Measurements from ENCODE around the gene ZIM2.

ZIM2 gene

DNA sequence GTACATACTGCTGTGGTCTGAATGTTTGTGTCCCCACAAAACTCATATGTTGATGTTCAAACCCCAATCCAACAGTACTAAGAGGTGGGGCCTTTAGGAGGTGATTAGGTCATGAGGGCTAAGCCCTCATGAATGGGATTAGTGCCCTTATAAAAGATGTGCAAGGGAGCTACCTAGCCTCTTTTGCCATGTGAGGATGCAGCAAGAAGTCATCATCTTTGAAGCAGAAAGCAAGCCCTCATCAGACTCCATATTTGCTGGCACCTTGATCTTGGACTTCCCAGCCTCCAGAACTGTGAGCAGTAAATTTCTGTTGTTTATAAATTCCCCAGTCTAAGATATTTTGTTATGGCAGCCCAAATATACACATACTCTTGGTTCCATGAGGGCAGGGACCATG is 33.9 kb downstream of the ZIM2 start:
- no peak for DNase-seq

GRCh38 chr19:56778351-56778750 is 62.2 kb downstream of the ZIM2 start:
- DNase-seq, result no peak

GRCh38 chr19:56769650-56770049 is 70.9 kb downstream of the ZIM2 start:
- no peak for DNase-seq

- peak; percentile 2 for DNase-seq
These were observed 75.4 kb downstream of the ZIM2 start for GRCh38 chr19:56765137-56765536.

DNA sequence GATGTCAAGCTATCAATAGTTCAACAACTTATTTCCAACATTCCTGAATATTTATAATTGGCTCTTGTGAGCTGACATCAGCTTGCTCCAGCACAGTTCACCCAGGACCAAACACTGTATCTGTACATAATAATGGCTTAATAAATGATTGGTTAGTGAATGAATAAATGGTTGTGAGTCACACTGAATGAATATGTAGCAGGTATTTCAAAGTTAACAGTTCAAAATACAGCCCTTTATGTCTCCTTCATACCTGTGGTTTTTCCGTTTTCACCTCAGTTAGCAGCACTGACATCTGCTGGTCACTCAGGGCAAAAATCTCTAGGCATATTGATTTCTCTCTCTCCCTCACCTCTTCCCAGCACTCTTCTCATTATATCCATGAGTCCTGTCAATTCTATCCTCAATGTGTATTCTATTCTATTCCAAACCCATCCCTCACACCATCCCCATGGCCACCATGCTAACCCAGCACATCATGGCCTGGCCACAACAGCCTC is 76.3 kb downstream of the ZIM2 start:
- no peak for DNase-seq

DNA sequence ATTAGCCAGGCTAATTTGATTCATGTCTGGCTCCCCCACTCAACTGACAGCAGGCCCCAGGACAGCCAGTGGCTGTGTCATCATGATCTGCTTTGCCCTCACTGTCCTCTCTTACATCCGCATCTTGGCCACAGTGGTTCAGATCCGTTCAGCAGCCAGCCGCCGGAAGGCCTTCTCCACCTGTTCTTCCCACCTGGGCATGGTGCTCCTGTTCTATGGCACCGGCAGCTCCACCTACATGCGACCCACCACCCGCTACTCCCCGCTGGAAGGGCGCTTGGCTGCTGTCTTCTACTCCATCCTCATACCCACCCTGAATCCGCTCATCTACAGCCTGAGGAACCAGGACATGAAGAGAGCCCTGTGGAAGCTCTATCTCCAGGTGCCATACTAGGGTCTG is 79.7 kb downstream of the ZIM2 start:
- no peak for DNase-seq

GRCh38 chr19:56759531-56759930 is 81.0 kb downstream of the ZIM2 start:
- DNase-seq, result no peak

DNA sequence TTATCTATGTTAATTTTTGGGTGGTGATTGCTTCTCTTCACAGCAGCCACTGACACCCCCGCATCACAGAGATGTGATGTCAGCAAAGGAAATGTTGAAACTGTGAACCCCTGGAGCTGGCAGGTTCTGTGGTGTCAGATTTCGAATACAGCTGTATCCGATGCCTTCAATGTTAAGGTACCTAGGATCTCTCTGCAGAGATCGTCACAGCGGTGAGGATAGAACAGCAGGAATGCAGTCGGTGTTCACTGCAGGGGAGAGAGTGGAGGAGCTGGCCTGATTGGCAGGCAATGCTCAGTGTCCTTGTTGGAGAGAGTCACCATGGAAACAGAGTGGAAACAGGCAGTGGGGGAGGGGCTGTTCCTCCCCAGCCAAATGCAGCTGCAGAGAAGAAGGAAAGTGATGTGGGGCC is 89.4 kb downstream of the ZIM2 start:
- no peak for DNase-seq

DNA sequence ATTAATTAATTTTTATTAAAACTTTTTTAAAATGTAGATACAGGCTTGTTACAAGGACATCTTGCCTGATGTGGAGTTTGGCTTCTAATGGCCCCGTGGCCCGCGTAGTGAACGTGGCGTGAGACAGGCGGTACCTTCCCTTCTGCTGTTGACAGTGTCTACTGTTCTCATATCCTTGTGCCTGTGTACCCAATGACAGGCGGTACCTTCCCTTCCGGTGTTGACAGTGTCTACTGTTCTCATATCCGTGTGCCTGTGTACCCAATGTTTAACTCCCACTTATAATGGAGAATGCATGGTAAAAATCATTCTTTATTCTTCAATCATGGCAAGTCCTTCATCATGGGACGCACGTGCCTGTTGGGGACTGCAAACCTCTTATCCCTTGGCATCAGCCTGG is 89.9 kb downstream of the ZIM2 start:
- DNase-seq, result no peak

- no peak for DNase-seq
These were observed 92.1 kb downstream of the ZIM2 start for GRCh38 chr19:56748378-56748777.

- DNase-seq, result no peak
These were observed 94.2 kb downstream of the ZIM2 start for GRCh38 chr19:56746367-56746766.

DNA sequence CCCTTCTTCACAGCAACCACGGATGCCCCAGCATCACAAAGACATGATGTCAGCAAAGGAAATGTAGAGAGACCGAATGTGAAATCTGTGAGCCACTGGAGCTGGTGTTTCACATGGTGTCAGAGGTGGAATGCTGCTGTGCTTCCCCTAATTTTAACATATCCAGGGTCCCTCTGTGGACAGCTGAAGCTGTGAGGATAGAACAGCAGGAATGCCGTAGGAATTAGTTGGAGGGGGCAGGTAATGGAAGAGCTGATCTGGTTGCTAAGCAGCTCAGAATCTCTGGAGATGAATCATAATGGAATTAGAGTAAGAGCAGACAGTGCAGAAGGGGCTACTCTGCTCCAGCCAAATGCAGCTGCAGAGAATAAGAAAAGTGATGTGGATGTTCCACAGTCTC is 100.0 kb downstream of the ZIM2 start:
- DNase-seq, result no peak

DNA sequence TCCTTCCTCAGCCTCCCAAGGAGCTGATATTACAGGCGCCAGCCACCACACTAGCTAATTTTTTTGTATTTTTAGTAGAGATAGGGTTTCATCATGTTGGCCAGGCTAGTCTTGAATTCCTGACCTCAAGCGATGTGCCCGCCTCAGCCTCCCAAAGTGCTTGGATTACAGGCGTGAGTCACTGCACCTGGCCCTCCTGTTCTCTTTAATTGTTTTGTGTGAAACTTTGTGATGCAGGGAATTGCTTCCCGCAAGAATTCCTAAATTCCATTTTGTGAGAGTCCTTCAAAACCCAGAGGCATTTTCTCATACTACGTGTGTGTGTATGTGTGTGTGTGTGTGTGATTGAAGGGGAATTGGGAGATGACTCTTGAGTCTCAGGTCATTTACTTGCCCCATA is 104.0 kb downstream of the ZIM2 start:
- DNase-seq, result no peak

DNA sequence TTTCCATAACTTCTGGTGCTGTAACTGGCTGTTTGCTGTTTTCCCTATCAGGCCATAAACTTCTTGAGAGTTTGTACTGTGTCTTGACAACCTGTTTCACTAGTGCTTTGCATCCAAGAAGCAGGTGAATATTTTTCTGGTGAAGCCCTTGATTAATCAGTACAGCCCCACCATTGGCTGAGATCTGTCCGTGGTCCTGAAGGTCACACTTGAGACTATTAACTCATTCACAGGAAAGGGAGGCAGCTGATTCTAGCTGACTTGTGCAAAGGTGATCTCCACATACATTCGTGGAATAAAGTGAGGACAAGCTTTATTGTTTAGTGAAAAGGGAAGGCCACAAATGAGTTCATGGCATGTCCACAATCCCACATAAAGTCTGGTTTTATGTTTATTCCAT is 107.5 kb downstream of the ZIM2 start:
- DNase-seq, result no peak

DNA sequence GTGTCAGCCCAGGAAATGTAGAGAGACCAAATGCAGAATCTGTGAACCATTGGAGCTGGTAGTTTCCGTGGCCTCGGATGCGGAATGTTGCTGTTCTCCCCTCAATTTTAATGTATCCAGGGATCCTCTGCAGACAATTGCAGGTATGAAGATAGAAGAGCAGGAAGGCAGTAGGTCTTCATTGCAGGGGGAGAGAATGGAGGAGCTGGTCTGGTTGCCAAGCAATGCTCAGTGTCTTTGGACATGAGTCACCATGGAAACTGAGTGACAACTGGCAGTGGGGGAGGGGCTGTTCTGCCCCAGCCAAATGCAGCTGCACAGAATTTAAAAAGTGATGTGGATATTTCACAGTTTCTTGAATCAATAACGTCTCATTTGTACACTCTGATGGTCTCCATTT is 112.8 kb downstream of the ZIM2 start:
- DNase-seq, result no peak

DNA sequence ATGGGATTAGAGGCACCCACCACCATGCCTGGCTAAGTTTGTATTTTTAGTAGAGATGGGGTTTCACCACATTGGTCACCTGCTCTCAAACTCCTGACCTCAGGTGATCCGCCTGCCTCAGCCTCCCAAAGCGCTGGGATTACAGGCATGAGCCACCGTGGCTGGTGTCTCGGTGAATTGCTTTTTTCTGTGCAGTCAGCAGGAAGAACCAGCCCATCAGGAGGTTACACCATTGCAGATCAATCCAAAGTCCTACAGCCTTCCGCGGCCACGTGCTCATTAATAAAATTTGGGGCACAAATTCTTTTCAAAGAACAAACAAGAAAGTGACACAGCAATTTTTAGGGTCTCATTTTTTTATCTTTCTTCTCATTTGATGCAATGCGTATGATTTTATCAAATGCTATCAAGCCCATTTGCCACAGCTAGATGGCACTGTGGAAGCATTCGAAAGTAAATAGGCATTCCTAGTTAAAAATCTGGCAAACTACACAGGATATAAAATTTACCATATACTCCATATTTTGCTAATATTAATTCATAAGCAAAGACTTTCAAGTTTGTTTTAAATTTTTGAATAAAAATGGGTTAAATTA is 114.6 kb downstream of the ZIM2 start:
- DNase-seq, result no peak

All from activated naive CD4-positive, alpha-beta T cell treated with Interleukin-2 at 50 U/mL for 16 hours (primary cell).